ENCODE results near the gene AHCYL2.

DNA sequence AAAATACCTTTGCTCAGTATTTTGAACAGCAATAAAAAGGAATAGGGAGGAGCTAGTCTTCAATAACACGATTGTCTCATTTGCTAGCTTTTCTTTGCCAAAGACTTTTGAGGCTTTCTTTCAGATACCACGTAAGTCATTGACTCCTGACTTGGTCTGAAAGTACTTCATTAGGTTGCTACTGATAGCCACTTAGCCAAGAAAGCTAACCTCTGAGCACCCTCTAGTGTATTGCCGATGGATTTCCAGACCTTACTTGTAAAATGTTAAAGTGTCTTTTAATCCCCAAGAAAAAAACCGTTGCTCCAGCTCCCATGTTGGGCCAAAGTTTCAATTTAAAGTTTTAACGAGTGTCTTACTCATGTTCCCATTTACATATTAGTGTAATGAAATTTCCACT, 146.0 kb downstream of the AHCYL2 start:
- TF ChIP-seq, protein P1, sequence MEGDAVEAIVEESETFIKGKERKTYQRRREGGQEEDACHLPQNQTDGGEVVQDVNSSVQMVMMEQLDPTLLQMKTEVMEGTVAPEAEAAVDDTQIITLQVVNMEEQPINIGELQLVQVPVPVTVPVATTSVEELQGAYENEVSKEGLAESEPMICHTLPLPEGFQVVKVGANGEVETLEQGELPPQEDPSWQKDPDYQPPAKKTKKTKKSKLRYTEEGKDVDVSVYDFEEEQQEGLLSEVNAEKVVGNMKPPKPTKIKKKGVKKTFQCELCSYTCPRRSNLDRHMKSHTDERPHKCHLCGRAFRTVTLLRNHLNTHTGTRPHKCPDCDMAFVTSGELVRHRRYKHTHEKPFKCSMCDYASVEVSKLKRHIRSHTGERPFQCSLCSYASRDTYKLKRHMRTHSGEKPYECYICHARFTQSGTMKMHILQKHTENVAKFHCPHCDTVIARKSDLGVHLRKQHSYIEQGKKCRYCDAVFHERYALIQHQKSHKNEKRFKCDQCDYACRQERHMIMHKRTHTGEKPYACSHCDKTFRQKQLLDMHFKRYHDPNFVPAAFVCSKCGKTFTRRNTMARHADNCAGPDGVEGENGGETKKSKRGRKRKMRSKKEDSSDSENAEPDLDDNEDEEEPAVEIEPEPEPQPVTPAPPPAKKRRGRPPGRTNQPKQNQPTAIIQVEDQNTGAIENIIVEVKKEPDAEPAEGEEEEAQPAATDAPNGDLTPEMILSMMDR (IDR thresholded peaks at IDR 0.05), result no peak
- TF ChIP-seq EZH2phosphoT487 (IDR thresholded peaks at IDR 0.05), result no peak
